GM03348 (cell line): ENCODE data around the gene GCN1.
A peak's percentile ranks its signal among the peaks of the same experiment; 100 is the strongest.
"Not testable (repeated sequence)": the region's sequence is repeated elsewhere in the genome, so short reads cannot be mapped to it uniquely, and the experiment has no call there.

Source experiments
- DNase-seq: peaks from one replicate; pipeline ENCODE4 v3.0.0; 2012; ENCODE audit warnings: low spot score

GCN1 gene

DNA sequence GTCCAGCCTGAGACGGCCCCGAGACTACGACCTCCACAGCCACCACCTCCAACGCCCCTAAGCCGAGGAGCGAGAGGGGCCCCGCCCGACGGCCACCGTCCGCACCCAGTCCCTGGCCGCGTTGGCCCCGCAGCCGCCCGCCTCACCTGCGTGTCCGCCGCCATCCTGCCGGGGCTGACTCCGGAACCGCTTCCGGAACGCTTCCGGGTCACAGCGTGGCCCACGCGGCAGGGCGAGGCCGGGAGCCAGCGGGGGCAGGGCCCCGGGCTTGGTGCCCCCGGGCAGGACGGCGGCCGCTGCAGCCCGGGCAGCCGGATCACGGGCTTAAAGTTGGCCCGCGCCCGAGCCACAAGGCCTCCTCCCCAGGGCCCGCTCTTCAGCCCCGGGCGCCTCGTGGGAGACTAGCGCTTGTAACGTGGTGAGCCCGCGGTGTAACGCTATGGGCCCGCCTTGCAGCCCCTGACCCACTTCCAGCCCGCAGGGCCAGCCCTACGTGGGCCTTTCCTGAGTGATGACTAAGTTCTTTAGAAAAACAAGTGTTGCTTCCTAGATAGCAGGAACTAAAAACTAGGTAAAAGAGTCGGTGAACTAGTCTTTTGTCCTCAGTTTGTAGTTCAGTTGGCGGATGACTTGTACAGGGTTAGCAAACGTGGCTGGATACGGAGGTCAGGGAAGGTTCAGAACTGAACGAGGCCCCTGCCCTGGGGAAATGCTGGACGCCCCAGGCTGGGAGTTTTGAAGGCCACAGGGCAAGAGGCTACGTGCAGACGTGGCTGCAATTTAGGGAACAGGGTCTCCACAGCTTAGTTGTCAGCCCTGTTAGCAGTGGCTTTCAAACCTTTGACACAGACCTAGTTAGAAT, at the start of gene GCN1:
Gene GCN1, minus strand, starts transcription at position 182 of the 862 bp plus-strand sequence. Its CDS starts 18 bp downstream, at position 164.
- peak; percentile 96 for DNase-seq

DNA sequence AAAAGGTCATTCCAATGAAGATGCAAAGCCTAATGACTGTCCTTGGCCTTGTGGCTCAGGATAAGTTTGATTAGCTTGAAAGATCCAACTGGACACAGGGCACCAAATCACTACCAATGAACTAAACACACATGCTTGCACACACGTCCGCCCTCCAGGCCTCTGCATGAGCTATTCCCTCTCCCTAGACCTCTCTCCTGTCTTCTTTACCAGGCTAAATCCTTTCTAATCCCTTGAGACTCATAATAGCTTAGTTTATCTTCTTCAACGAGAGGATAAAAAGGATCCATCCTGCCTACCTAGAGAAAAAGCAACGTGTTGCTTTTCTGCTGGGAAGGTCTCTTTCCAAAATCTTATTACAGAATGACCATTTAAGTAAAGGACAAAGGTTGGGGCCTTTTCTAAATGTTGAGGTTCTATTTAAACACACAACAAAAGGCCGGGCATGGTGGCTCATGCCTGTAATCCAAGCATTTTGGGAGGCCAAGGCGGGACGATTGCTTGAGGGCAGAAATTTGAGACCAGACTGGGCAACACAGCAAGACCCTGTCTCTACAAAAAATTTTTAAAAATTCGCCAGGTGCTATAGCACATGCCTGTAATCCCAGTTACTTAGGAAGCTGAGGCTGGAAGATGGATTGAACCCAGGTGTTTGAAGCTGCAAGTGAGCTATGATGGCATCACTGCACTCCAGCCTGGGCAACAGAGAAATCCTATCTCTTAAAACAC, 48.6 kb upstream of the GCN1 start:
- no peak for DNase-seq

- no peak for DNase-seq
Measured at GRCh38 chr12:120242275-120242799, 47.8 kb upstream of the GCN1 start.

DNA sequence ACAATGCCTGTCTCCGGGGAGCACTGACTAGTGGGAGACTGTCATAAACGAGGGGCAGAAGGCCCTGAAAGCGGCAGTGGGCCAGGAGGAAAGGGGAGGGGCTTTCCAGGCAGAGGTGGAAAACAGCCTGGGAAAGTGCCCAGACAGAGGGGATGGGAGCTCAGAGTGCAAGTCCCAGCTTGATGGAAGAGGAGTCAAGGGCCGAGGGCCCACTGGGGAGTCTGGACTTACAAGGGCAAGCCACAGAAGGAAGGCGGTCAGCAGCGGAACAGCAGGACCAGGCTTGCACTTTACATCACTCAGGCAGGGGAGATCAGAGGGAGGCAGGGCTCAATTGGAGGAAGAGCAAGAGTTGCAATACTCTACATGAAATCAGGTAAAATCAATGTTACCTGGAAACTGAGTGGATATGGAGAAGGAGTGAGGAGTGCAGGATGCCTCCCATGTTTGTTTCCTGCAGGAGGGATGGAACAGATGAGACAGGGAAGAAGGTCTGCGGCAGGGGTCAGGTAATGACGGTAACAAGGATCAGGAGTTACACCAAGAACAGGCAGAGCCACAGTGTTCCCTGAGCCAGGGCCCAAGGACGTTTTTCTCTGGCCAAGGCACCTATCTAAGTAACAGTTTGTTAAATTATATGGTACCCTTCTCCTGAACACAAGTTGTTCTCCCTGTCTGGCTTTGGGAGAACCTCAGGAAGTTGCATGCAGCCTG, 47.2 kb upstream of the GCN1 start:
- no peak for DNase-seq

GRCh38 chr12:120240495-120240833, 45.9 kb upstream of the GCN1 start:
- no peak for DNase-seq

- DNase-seq, result no peak
Measured at GRCh38 chr12:120239776-120240494, 45.4 kb upstream of the GCN1 start.

GRCh38 chr12:120238839-120239445, 44.4 kb upstream of the GCN1 start:
- DNase-seq, result no peak

GRCh38 chr12:120238217-120238616, 43.7 kb upstream of the GCN1 start:
- no peak for DNase-seq

DNA sequence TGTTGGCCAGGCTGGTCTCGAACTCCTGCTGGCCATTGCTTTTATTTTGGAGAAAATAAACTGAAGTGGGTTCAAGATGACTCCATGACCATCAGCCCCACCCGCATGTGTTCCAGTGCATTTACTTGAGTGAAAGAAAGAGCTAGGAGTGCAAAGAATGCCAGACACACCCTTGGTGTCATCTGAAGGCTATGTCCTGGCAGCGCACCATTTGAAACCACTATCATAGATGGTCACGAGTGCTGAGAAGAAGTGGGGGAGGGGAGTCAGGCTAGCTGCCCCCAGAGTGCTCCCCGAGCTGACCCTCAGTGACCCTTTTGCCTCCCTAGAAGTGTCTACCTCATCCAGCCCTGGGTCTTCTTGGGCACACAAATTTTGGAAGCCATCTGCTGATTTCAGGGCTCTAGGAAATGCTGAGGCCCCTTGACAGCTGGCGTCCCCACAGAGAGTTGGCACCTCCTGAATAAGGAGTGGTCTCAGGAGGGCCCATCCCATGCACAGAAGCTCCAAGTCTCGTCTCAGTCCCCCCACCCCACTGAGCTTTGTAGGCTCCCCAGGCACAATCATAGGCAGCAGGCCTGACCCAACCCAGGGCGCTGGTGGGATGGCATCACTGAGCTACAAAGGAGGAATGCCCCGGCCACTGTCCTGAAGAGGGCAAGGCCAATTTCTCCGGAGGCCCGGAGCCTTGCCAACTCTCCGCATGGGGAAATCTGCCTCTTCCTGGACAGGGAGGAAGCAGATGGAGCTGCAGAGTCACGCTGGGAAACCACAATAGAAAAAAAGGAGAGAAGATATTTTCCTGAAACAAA, 43.1 kb upstream of the GCN1 start:
- peak; percentile 90 for DNase-seq

DNA sequence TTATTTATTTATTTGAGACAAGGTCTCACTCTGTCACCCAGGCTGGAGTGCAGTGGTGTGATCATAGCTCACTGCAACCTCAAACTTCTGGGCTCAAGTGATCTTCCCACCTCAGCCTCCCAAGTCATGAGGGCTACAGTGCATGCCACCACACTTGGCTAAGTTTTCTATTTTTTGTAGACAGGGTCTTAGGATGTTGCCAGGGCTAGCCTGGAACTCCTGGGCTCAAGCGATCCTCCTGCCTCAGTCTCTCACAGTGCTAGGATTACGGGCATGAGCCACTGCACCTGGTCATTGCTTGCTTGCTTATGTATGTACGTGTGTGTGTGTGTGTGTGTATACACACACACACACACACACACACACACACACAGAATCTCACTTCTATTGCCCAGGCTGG, 42.3 kb upstream of the GCN1 start:
- DNase-seq, result not testable (repeated sequence)

- DNase-seq, result peak; percentile 32
Measured at GRCh38 chr12:120235369-120236323, 41.1 kb upstream of the GCN1 start.

- peak; percentile 85 for DNase-seq
Measured at GRCh38 chr12:120234643-120235368, 40.3 kb upstream of the GCN1 start.

DNA sequence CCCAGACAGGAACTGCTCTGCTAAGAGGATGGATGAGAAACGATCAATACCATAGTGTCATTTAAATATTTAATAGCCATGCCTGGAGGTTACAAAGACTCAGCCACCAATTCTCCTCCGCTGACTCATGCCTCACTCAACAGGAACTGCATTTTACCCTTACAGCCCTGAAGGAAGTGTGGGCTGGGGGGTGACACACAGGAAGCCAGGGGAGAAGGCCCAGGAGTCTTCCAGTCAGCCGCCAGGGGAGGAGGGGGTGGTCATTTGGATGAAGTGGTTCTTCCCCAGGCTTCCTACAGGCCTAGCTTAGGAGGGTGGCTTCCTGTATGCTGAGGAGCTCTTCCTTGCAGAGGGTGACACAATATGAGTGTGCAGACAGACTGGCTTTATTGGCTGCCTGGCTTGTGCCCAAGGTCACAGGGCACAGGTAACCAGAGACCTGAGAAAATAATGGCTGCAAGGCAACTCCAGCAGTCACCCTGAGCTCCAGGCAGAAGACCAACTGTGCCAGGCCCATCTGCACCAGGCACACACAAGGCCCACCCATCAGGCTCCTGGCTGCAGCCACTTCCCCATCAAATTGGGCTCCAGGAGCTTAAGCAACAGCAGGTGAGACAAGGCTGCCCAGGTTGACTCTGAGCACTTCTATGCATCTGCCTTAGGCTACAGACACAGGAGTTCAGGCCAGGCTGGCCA, 36.9 kb upstream of the GCN1 start:
- peak; percentile 86 for DNase-seq

- DNase-seq, result no peak
Measured at GRCh38 chr12:120230974-120231315, 36.4 kb upstream of the GCN1 start.

- peak; percentile 92 for DNase-seq
Measured at GRCh38 chr12:120230326-120230973, 35.9 kb upstream of the GCN1 start.

DNA sequence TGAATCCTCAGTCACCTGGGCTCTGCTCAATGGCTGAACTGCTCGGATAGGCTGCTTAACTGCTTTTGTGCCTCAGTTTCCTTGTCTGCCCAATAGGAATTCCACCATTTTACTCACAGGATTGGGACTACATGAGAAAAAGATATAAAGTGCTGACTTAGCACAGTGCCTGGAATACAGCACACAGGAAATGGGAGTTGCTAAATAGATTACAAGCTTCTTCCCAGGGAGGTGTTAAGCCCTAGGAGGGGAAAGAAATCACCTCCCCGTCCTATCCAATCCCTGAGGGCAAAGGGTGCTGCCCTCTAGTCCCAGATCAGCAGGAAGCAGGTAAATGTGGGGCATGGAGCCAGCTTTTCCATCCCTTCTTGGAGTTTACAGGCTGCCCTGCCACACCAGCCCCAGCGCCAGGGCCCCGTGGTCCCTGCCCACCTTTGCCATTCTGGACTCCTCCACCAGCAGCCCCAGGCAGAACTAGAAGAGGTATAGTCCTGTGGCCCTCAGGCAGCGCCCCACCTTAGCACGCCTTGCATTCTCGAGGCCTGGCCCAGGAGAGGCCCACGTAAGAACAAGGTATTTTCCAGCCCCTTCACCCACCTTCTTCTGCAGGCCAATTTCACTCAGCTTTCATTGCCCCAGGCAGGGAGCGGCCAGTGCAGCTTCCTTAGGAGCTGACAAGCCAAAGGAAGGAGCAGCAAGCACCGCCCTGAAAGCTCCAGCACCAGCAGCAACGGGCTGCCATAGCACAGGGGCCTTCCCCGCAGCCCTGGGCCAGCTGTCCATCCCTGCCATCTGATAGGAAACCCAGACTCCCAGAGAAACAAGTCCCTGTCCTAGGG, 35.2 kb upstream of the GCN1 start:
- peak; percentile 51 for DNase-seq

- no peak for DNase-seq
Measured at GRCh38 chr12:120229071-120229486, 34.6 kb upstream of the GCN1 start.
